HAP-1 (cell line): ENCODE data around the gene MPRIP.
"Not testable (repeated sequence)": the region's sequence is repeated elsewhere in the genome, so short reads cannot be mapped to it uniquely, and the experiment has no call there.

Experiments
- DNase-seq, 2 experiments: peaks; one replicate each; pipeline ENCODE4 v3.0.0-alpha.2; 2016 to 2020; ENCODE audit warnings: low spot score in 2 of 2
- H3K27me3 ChIP-seq: fragments of 250-450 bp; sonication (Bioruptor Pico); 2 replicates; pipeline ENCODE4 v1.5.1; 2020; ENCODE audit warnings: low read depth, mild to moderate bottlenecking, moderate library complexity
- H3K36me3 ChIP-seq: fragments of 250-450 bp; sonication (Bioruptor Pico); replicated peaks from 2 replicates; pipeline ENCODE4 v1.5.1; 2020; ENCODE audit warnings: mild to moderate bottlenecking
- H3K4me1 ChIP-seq: fragments of 250-450 bp; sonication (Bioruptor Pico); 2 replicates; pipeline ENCODE4 v1.5.1; 2020; ENCODE audit warnings: mild to moderate bottlenecking
- H3K4me3 ChIP-seq: fragments of 250-450 bp; sonication (Bioruptor Pico); 2 replicates; pipeline ENCODE4 v1.5.1; 2020; ENCODE audit warnings: mild to moderate bottlenecking, moderate library complexity
- H3K9me3 ChIP-seq: fragments of 250-450 bp; sonication (Bioruptor Pico); 2 replicates; pipeline ENCODE4 v1.5.1; 2020; ENCODE audit warnings: mild to moderate bottlenecking, moderate library complexity
- in situ Hi-C: fragments of 300-500 bp; cut with MboI; formaldehyde crosslinking; loops from 3 replicates; pipeline ENCODE4 v1.14.3; 2020; ENCODE audit warnings: low sequenced_read_pairs, inconsistent platforms, mixed read lengths

The MPRIP gene

GRCh38 chr17:17154981-17155380 is 112.7 kb downstream of the MPRIP start:
- Histone ChIP-seq H3K4me3 (no peak overlapping the region), H3K36me3 (peaks cover 66% of the 10 kb centered on the region), H3K27me3 (no peaks in the 10 kb centered on the region), H3K9me3 (no peaks in the 10 kb centered on the region), H3K4me1 (no peaks in the 10 kb centered on the region)
- in situ Hi-C loops = loop anchor here (5.0 kb wide), 1 partner anchor 52 kb away; the partner anchor contains the start of gene PLD6
- no peak for DNase-seq

GRCh38 chr17:17155568-17155967 is 113.3 kb downstream of the MPRIP start:
- DNase-seq = no peak
- no peaks in the 10 kb centered on the region for H3K4me1 ChIP-seq
- in situ Hi-C loops = no loop called here

GRCh38 chr17:17156107-17156506 is 113.8 kb downstream of the MPRIP start:
- Histone ChIP-seq H3K27me3 (no peaks in the 10 kb centered on the region), H3K4me3 (no peak overlapping the region), H3K4me1 (no peaks in the 10 kb centered on the region), H3K9me3 (no peaks in the 10 kb centered on the region), H3K36me3 (peaks cover 70% of the 10 kb centered on the region)
- in situ Hi-C loops = no loop called here
- no peak for DNase-seq

More at GRCh38 chr17:17155568-17155967, 113.3 kb downstream of the MPRIP start:
- Histone ChIP-seq H3K36me3 (peaks cover 67% of the 10 kb centered on the region), H3K4me3 (no peak overlapping the region), H3K27me3 (no peaks in the 10 kb centered on the region), H3K9me3 (no peaks in the 10 kb centered on the region)

DNA sequence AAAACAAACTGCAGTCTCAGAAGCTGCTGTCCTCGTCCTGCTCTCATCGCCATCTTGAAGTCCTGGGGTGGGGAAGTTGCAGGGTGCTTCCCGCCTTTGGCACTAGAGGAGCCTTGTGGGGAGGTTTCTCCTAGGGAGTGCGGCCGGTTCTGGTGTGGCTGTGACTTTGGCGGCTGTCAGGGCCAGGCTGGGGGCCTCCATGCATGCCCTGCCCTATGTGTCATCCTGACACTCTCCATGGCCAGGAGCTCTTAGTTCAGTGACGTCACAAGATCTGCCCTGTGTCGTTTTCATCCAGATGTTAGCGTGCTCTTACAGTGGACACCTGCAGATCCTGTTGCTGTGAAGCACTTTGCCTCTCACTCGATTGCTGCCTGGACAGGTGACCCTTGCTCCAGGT is 114.3 kb downstream of the MPRIP start:
- Histone ChIP-seq H3K4me1 (no peaks in the 10 kb centered on the region), H3K9me3 (no peaks in the 10 kb centered on the region), H3K4me3 (no peak overlapping the region), H3K27me3 (no peaks in the 10 kb centered on the region), H3K36me3 (peaks cover 70% of the 10 kb centered on the region)
- DNase-seq = no peak
- in situ Hi-C loops = no loop called here

DNA sequence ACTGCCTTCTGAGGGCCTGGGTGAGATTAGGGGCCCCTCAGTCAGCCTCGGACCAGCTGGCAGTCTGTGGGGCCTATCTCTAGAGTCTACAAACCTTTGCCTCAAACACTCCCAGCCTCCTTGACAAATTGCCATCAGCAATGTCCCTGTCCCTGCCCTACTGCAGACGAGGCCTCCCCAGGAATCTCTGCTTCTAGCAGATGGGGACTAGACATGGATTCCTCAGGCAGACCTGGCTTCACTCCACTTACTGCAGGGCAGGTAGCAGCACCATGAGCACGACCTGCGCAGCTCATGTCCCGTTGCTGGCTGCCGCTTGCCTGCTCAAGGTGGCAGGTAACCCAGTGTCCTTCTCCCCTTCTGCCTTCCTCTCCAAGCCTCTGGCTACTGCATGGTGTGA is 114.8 kb downstream of the MPRIP start:
- Histone ChIP-seq H3K36me3 (peaks cover 71% of the 10 kb centered on the region), H3K27me3 (no peaks in the 10 kb centered on the region), H3K9me3 (no peaks in the 10 kb centered on the region), H3K4me3 (no peak overlapping the region), H3K4me1 (no peaks in the 10 kb centered on the region)
- no peak for DNase-seq
- in situ Hi-C loops = no loop called here

DNA sequence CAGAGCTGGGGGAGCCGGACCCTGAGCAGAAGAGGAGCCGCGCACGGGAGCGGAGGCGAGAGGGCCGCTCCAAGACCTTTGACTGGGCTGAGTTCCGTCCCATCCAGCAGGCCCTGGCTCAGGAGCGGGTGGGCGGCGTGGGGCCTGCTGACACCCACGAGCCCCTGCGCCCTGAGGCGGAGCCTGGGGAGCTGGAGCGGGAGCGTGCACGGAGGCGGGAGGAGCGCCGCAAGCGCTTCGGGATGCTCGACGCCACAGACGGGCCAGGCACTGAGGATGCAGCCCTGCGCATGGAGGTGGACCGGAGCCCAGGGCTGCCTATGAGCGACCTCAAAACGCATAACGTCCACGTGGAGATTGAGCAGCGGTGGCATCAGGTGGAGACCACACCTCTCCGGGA is 116.2 kb downstream of the MPRIP start:
- H3K4me3 ChIP-seq, H3K9me3 ChIP-seq, H3K4me1 ChIP-seq, in situ Hi-C loops, DNase-seq, H3K27me3 ChIP-seq: not testable (repeated sequence)
- H3K36me3 ChIP-seq = peaks cover 61% of the 10 kb centered on the region

GRCh38 chr17:17159571-17159970 is 117.3 kb downstream of the MPRIP start:
- Histone ChIP-seq H3K27me3 (no peaks in the 10 kb centered on the region), H3K4me1 (no peaks in the 10 kb centered on the region), H3K4me3 (no peak overlapping the region), H3K36me3 (peaks cover 55% of the 10 kb centered on the region), H3K9me3 (no peaks in the 10 kb centered on the region)
- in situ Hi-C loops = no loop called here
- no peak for DNase-seq

- H3K4me1 ChIP-seq = no peaks in the 10 kb centered on the region
- no peaks in the 10 kb centered on the region for H3K9me3 ChIP-seq
- in situ Hi-C loops = no loop called here
- H3K27me3 ChIP-seq = no peaks in the 10 kb centered on the region
- no peak overlapping the region for H3K4me3 ChIP-seq
- DNase-seq = no peak
- H3K36me3 ChIP-seq = peaks cover 47% of the 10 kb centered on the region
These were observed 118.9 kb downstream of the MPRIP start for GRCh38 chr17:17161121-17161520.

GRCh38 chr17:17161759-17162158 is 119.5 kb downstream of the MPRIP start:
- no peak for DNase-seq
- no peaks in the 10 kb centered on the region for H3K4me1 ChIP-seq
- peaks cover 46% of the 10 kb centered on the region for H3K36me3 ChIP-seq
- in situ Hi-C loops = no loop called here
- no peaks in the 10 kb centered on the region for H3K9me3 ChIP-seq
- H3K4me3 ChIP-seq = no peak overlapping the region
- H3K27me3 ChIP-seq = no peaks in the 10 kb centered on the region

DNA sequence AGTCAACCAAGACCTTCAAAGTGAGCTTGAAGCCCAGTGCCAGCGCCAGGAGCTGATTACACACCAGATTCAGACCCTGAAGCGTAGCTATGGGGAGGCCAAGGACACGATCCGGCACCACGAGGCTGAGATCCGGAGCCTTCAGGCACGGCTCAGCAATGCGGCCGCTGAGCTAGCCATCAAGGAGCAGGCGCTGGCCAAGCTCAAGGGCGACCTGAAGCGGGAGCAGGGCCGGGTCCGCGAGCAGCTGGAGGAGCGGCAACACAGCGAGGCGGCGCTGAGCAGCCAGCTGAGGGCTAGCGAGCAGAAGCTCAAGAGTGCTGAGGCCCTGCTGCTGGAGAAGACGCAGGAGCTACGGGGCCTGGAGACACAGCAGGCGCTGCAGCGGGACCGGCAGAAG is 121.9 kb downstream of the MPRIP start:
- no peaks in the 10 kb centered on the region for H3K27me3 ChIP-seq
- H3K4me3 ChIP-seq = no peak overlapping the region
- H3K36me3 ChIP-seq = peaks cover 41% of the 10 kb centered on the region
- H3K9me3 ChIP-seq = no peaks in the 10 kb centered on the region
- no peaks in the 10 kb centered on the region for H3K4me1 ChIP-seq
- DNase-seq = no peak
- in situ Hi-C loops = no loop called here

GRCh38 chr17:17164676-17165075 is 122.4 kb downstream of the MPRIP start:
- no peaks in the 10 kb centered on the region for H3K4me1 ChIP-seq
- DNase-seq = no peak
- H3K4me3 ChIP-seq = no peak overlapping the region
- H3K27me3 ChIP-seq = no peaks in the 10 kb centered on the region
- H3K36me3 ChIP-seq = peaks cover 37% of the 10 kb centered on the region
- no peaks in the 10 kb centered on the region for H3K9me3 ChIP-seq
- in situ Hi-C loops = no loop called here

DNA sequence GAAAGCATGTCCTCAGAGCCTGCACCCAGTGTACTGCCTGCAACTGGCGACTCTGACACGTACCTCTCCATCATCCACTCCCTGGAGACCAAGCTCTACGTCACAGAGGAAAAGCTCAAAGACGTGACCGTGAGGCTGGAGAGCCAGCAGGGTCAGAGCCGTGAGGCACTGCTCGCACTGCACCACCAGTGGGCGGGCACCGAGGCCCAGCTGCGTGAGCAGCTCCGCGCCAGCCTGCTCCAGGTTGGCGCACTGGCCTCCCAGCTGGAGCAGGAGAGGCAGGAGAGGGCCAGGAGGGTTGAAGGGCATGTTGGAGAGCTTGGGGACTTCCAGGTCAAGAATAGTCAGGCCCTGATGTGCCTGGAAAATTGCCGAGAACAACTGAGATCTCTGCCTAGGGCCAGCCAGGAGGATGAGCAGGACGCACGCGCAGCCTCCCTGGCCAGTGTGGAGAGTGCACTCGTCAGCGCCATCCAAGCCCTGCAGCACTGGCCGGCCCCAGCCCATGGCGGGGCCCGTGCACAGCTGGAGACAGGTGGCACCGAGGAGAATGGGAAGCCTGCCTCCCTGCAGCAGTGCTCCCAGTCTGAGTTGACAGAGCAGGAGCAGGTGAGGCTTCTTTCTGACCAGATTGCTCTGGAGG is 123.5 kb downstream of the MPRIP start:
- no peak overlapping the region for H3K4me3 ChIP-seq
- no peaks in the 10 kb centered on the region for H3K27me3 ChIP-seq
- in situ Hi-C loops = no loop called here
- DNase-seq = no peak
- H3K9me3 ChIP-seq = no peaks in the 10 kb centered on the region
- no peaks in the 10 kb centered on the region for H3K4me1 ChIP-seq
- peaks cover 30% of the 10 kb centered on the region for H3K36me3 ChIP-seq

GRCh38 chr17:17166446-17166845 is 124.2 kb downstream of the MPRIP start:
- peaks cover 23% of the 10 kb centered on the region for H3K36me3 ChIP-seq
- in situ Hi-C loops = no loop called here
- no peak for DNase-seq
- H3K4me3 ChIP-seq = no peak overlapping the region
- no peaks in the 10 kb centered on the region for H3K9me3 ChIP-seq
- H3K4me1 ChIP-seq = no peaks in the 10 kb centered on the region
- H3K27me3 ChIP-seq = no peaks in the 10 kb centered on the region

DNA sequence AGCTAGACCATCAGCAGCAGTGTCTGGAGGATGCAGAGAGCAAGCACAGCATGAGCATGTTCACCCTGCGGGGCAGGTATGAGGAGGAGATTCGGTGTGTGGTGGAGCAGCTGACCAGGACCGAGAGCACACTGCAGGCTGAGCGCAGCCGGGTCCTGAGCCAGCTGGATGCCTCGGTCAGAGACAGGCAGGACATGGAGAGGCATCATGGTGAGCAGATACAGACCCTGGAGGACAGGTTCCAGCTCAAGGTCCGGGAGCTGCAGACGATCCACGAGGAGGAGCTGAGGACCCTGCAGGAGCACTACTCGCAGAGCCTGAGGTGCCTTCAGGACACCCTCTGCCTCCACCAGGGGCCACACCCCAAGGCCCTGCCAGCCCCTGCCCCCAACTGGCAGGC is 125.1 kb downstream of the MPRIP start:
- in situ Hi-C loops = no loop called here
- Histone ChIP-seq H3K36me3 (peaks cover 21% of the 10 kb centered on the region), H3K4me1 (peaks cover under 1% of the 10 kb centered on the region; the same call in 1 of the 2 replicates), H3K27me3 (no peaks in the 10 kb centered on the region), H3K4me3 (no peak overlapping the region), H3K9me3 (no peaks in the 10 kb centered on the region)
- no peak for DNase-seq

- Histone ChIP-seq H3K36me3 (peaks cover 21% of the 10 kb centered on the region), H3K4me1 (peaks cover 4% of the 10 kb centered on the region; the same call in 1 of the 2 replicates), H3K9me3 (no peaks in the 10 kb centered on the region), H3K4me3 (no peak overlapping the region), H3K27me3 (no peaks in the 10 kb centered on the region)
- no peak for DNase-seq
- in situ Hi-C loops = no loop called here
These were observed 125.7 kb downstream of the MPRIP start for GRCh38 chr17:17167986-17168385.
